Ramos (cell line): ENCODE data around the gene SCYGR1.
"Not testable (repeated sequence)": the region's sequence is repeated elsewhere in the genome, so short reads cannot be mapped to it uniquely, and the experiment has no call there.

ENCODE experiments used
- in situ Hi-C: fragments of 300-500 bp; cut with MboI; formaldehyde crosslinking; loops from one replicate; pipeline ENCODE4 v1.14.3; 2022; ENCODE audit warnings: low sequenced_read_pairs; ENCODE audit not compliant: unreplicated experiment

The SCYGR1 gene

GRCh38 chr2:227404585-227405271 lies 17.0 kb upstream of the SCYGR1 start:
- in situ Hi-C loops = no loop called here

- in situ Hi-C loops = no loop called here
These were observed 15.2 kb upstream of the SCYGR1 start for GRCh38 chr2:227402959-227403358.

- in situ Hi-C loops = no loop called here
These were observed 14.6 kb upstream of the SCYGR1 start for GRCh38 chr2:227402321-227402720.

GRCh38 chr2:227401550-227401949 lies 13.8 kb upstream of the SCYGR1 start:
- in situ Hi-C loops = no loop called here

- in situ Hi-C loops = no loop called here
These were observed 11.2 kb upstream of the SCYGR1 start for GRCh38 chr2:227398684-227399670.

- in situ Hi-C loops = no loop called here
These were observed 9.8 kb upstream of the SCYGR1 start for GRCh38 chr2:227397562-227397961.

GRCh38 chr2:227395556-227395955 lies 7.8 kb upstream of the SCYGR1 start:
- in situ Hi-C loops = no loop called here

- in situ Hi-C loops = no loop called here
These were observed 6.7 kb upstream of the SCYGR1 start for GRCh38 chr2:227394401-227394800.

- in situ Hi-C loops = no loop called here
These were observed 2.9 kb upstream of the SCYGR1 start for GRCh38 chr2:227390468-227391256.

GRCh38 chr2:227389661-227390060 lies 1.9 kb upstream of the SCYGR1 start:
- in situ Hi-C loops = no loop called here

GRCh38 chr2:227389231-227389630 lies 1.5 kb upstream of the SCYGR1 start:
- in situ Hi-C loops = no loop called here

GRCh38 chr2:227388537-227389011 lies 825 bp upstream of the SCYGR1 start:
- in situ Hi-C loops = no loop called here

GRCh38 chr2:227386630-227387029 lies 1.1 kb downstream of the SCYGR1 start:
- in situ Hi-C loops = no loop called here

- in situ Hi-C loops = no loop called here
These were observed 4.1 kb downstream of the SCYGR1 start for GRCh38 chr2:227383686-227384085.

- in situ Hi-C loops = not testable (repeated sequence)
These were observed 5.4 kb downstream of the SCYGR1 start for GRCh38 chr2:227382241-227382835.

- in situ Hi-C loops = no loop called here
These were observed 8.7 kb downstream of the SCYGR1 start, which contains the start of gene TM4SF20 for GRCh38 chr2:227379095-227379494. TSS of gene TM4SF20 (minus strand) at chr2:227379306. CDS start at chr2:227379268, 38 bp downstream.

GRCh38 chr2:227378371-227378782 lies 9.4 kb downstream of the SCYGR1 start:
- in situ Hi-C loops = no loop called here

GRCh38 chr2:227377467-227378351 lies 10.0 kb downstream of the SCYGR1 start:
- in situ Hi-C loops = no loop called here
